OCI-LY7 (cell line): Measurements from ENCODE around the gene RNF111. TPM values are rescaled to one million over a fixed set of nuclear protein-coding genes. Genes with fewer than 3 reads are reported as not detected.
"Not testable (repeated sequence)": the region's sequence is repeated elsewhere in the genome, so short reads cannot be mapped to it uniquely, and the experiment has no call there.

Experiments
- BruUV-seq: library from RNA; stranded (reverse); fragments of 400-500 nt; replicated peaks from 2 replicates; lab custom pipeline; 2021; lab: Mats Ljungman, UMichigan
- CTCF ChIA-PET: fragments of 300-600 bp; sonication (Branson Sonifier 250); formaldehyde crosslinking; loops from one replicate; lab custom pipeline; 2022; ENCODE audit warnings: antibody characterized with exemption; ENCODE audit not compliant: unreplicated experiment; lab: Charles Lee
- POLR2A ChIA-PET: fragments of 300-600 bp; sonication (Branson Sonifier 250); formaldehyde crosslinking; loops from one replicate; lab custom pipeline; 2022; ENCODE audit warnings: antibody characterized with exemption; lab: Charles Lee
- DNase-seq: peaks from one replicate; pipeline ENCODE4 v3.0.0-alpha.2; 2015; ENCODE audit warnings: low spot score
- H2AFZ ChIP-seq: fragments of 200-600 bp; sonication (generic), shearing (Covaris generic); 2 replicates; pipeline ENCODE4 v1.6.1; 2014; ENCODE audit warnings: mild to moderate bottlenecking, antibody characterized with exemption, low read length, moderate library complexity
- H3K27ac ChIP-seq: fragments of 200-600 bp; sonication (generic); 2 replicates; pipeline ENCODE4 v1.5.1; 2014; ENCODE audit warnings: mixed run types, low read depth, mild to moderate bottlenecking, moderate library complexity, low read length, inconsistent platforms; ENCODE audit not compliant: poor library complexity, severe bottlenecking
- H3K36me3 ChIP-seq: fragments of 200-600 bp; sonication (generic); 2 replicates; pipeline ENCODE4 v1.6.1; 2014; ENCODE audit warnings: mild to moderate bottlenecking, antibody characterized with exemption, low read length, moderate library complexity, mixed read lengths; ENCODE audit not compliant: insufficient read depth
- H3K4me1 ChIP-seq: fragments of 200-600 bp; sonication (generic); 2 replicates; pipeline ENCODE4 v1.5.1; 2014; ENCODE audit warnings: mild to moderate bottlenecking, low read length; ENCODE audit not compliant: insufficient read depth, poor library complexity, severe bottlenecking
- H3K4me2 ChIP-seq: fragments of 200-600 bp; sonication (generic); 2 replicates; pipeline ENCODE4 v1.6.1; 2014; ENCODE audit warnings: mild to moderate bottlenecking, low read length
- H3K4me3 ChIP-seq: fragments of 200-600 bp; sonication (generic); 2 replicates; pipeline ENCODE4 v1.5.1; 2014; ENCODE audit warnings: mild to moderate bottlenecking, low read depth, low read length; ENCODE audit not compliant: poor library complexity, severe bottlenecking
- H3K79me2 ChIP-seq: fragments of 200-600 bp; sonication (generic); 2 replicates; pipeline ENCODE4 v1.6.1; 2016; ENCODE audit warnings: low read depth, mild to moderate bottlenecking, low read length, moderate library complexity, mixed read lengths; ENCODE audit not compliant: insufficient read depth
- H3K9me2 ChIP-seq: fragments of 200-600 bp; sonication (generic); 2 replicates; pipeline ENCODE4 v1.6.1; 2016; ENCODE audit warnings: mild to moderate bottlenecking, low read length, mixed read lengths; ENCODE audit not compliant: insufficient read depth
- H3K9me3 ChIP-seq: fragments of 200-600 bp; sonication (generic); 2 replicates; pipeline ENCODE4 v1.6.1; 2014; ENCODE audit warnings: mild to moderate bottlenecking, mixed run types, low read length, mixed read lengths
- H4K20me1 ChIP-seq: fragments of 200-600 bp; sonication (generic); 2 replicates; pipeline ENCODE4 v1.6.1; 2014; ENCODE audit warnings: mild to moderate bottlenecking, antibody characterized with exemption, low read length, moderate library complexity, mixed read lengths; ENCODE audit not compliant: insufficient read depth
- CTCF ChIP-seq: fragments of 200-600 bp; sonication (generic); conservative IDR thresholded peaks from 2 replicates; pipeline ENCODE4 v1.5.1; 2014; ENCODE audit warnings: mild to moderate bottlenecking, antibody characterized with exemption, low read length, moderate library complexity, mixed read lengths
- EZH2phosphoT487 ChIP-seq: fragments of 200-600 bp; sonication (generic); IDR thresholded peaks from 2 replicates; pipeline ENCODE4 v1.6.1; 2018; ENCODE audit warnings: low read depth, borderline replicate concordance, mild to moderate bottlenecking, mixed run types, antibody characterized with exemption, low read length, moderate library complexity, mixed read lengths
- intact Hi-C: fragments of 100-400 bp; cut with micrococcal nuclease; formaldehyde crosslinking; loops from one replicate; pipeline ENCODE4 v1.10.0; 2022; ENCODE audit not compliant: unreplicated experiment
- total RNA-seq, 2 experiments: library from RNA; depleted of rRNA in 1 of 2; stranded (reverse); fragments of >200 nt in 1 of 2; shearing (Covaris generic) in 1 of 2; gene quantifications; 2 replicates each; pipeline ENCODE4 v1.2.3, GENCODE V29; 2014 to 2022

The RNF111 gene
- total RNA-seq, 2 experiments from 2014 or later, result 19.2 to 42.7 TPM

GRCh38 chr15:59124261-59124660 lies 136.8 kb downstream of the RNF111 start:
- Histone ChIP-seq H2AFZ (no peak overlapping the region), H3K79me2 (peaks cover 4% of the 10 kb centered on the region; the same call in 1 of the 2 replicates), H3K27ac (no peak overlapping the region), H3K4me1 (peaks cover 6% of the 10 kb centered on the region), H4K20me1 (no peaks in the 10 kb centered on the region), H3K9me3 (peaks cover 4% of the 10 kb centered on the region; the same call in 1 of the 2 replicates), H3K9me2 (no peaks in the 10 kb centered on the region), H3K4me3 (no peak overlapping the region), H3K4me2 (no peak overlapping the region), H3K36me3 (peaks cover 93% of the 10 kb centered on the region)
- POLR2A ChIA-PET, result interaction anchor here (0.8 to 2.4 kb wide), 4 partner anchors 9 to 390 kb away, joined by 3 to 9 read pairs (median 4); no protein-coding TSS in a partner anchor
- intact Hi-C loops, result no loop called here
- BruUV-seq, result no TSS peak
- TF ChIP-seq EZH2phosphoT487 (no peak), CTCF (no peak)
- CTCF ChIA-PET, result no interaction called here
- no peak for DNase-seq

GRCh38 chr15:59125683-59126082 lies 138.2 kb downstream of the RNF111 start:
- CTCF ChIA-PET, H3K4me1 ChIP-seq, BruUV-seq, intact Hi-C loops, H3K4me3 ChIP-seq, H3K4me2 ChIP-seq, H3K9me3 ChIP-seq, H4K20me1 ChIP-seq, H3K79me2 ChIP-seq, H2AFZ ChIP-seq, H3K27ac ChIP-seq, DNase-seq, H3K9me2 ChIP-seq, POLR2A ChIA-PET: not testable (repeated sequence)
- H3K36me3 ChIP-seq, result peaks cover 93% of the 10 kb centered on the region

- H3K4me1 ChIP-seq, H3K9me3 ChIP-seq, DNase-seq, H2AFZ ChIP-seq, H3K4me3 ChIP-seq, intact Hi-C loops, H3K4me2 ChIP-seq, H3K9me2 ChIP-seq, H3K79me2 ChIP-seq, H3K27ac ChIP-seq, CTCF ChIA-PET, H4K20me1 ChIP-seq: not testable (repeated sequence)
- POLR2A ChIA-PET, result interaction anchor here (1.3 kb wide), 1 partner anchor 19 kb away, joined by 3 read pairs; no protein-coding TSS in a partner anchor
- peaks cover 99% of the 10 kb centered on the region for H3K36me3 ChIP-seq
- TSS peak; percentile 9 for BruUV-seq
Measured at GRCh38 chr15:59127255-59127654, 139.8 kb downstream of the RNF111 start.

GRCh38 chr15:59131456-59131855 lies 144.0 kb downstream of the RNF111 start:
- Histone ChIP-seq H3K79me2 (peaks cover 1% of the 10 kb centered on the region; the same call in 1 of the 2 replicates), H4K20me1 (no peaks in the 10 kb centered on the region), H2AFZ (no peak overlapping the region), H3K4me3 (no peak overlapping the region), H3K4me1 (peaks cover 6% of the 10 kb centered on the region), H3K36me3 (peaks cover 100% of the 10 kb centered on the region), H3K9me2 (no peaks in the 10 kb centered on the region), H3K4me2 (no peak overlapping the region), H3K27ac (no peak overlapping the region), H3K9me3 (peaks cover 8% of the 10 kb centered on the region; the same call in 1 of the 2 replicates)
- CTCF ChIA-PET, result no interaction called here
- intact Hi-C loops, result no loop called here
- no TSS peak for BruUV-seq
- no peak for TF ChIP-seq CTCF
- TF ChIP-seq EZH2phosphoT487, result no peak
- POLR2A ChIA-PET, result interaction anchor here (1.9 kb wide), 1 partner anchor 152 kb away, joined by 5 read pairs; no protein-coding TSS in a partner anchor
- no peak for DNase-seq
